Activated naive CD8-positive, alpha-beta T cell treated with anti-CD3 and anti-CD28 coated beads for 36 hours (primary cell): ENCODE measurements around the gene GOLGA6L4. TPM values are rescaled to one million over a fixed set of nuclear protein-coding genes. Genes with fewer than 3 reads are reported as not detected.
"Not testable (repeated sequence)": the region's sequence is repeated elsewhere in the genome, so short reads cannot be mapped to it uniquely, and the experiment has no call there.

ENCODE experiments used
- DNase-seq: peaks from one replicate; pipeline ENCODE4 v3.0.0; 2021
- H3K27ac Mint-ChIP-seq: one replicate; pipeline ENCODE4 v1.8.0; 2022; ENCODE audit warnings: mild to moderate bottlenecking, moderate library complexity, mixed read lengths
- H3K27me3 Mint-ChIP-seq: one replicate; pipeline ENCODE4 v1.8.0; 2022; ENCODE audit warnings: mild to moderate bottlenecking, mixed read lengths
- H3K36me3 Mint-ChIP-seq: one replicate; pipeline ENCODE4 v1.8.0; 2021; ENCODE audit warnings: mild to moderate bottlenecking, mixed read lengths
- H3K4me1 Mint-ChIP-seq: one replicate; pipeline ENCODE4 v1.8.0; 2021; ENCODE audit warnings: mixed read lengths
- H3K4me3 Mint-ChIP-seq: one replicate; pipeline ENCODE4 v1.8.0; 2022; ENCODE audit warnings: mild to moderate bottlenecking, moderate library complexity, mixed read lengths
- H3K9me3 Mint-ChIP-seq: one replicate; pipeline ENCODE4 v1.8.0; 2022; ENCODE audit warnings: mixed read lengths
- total RNA-seq, 2 experiments: library from RNA; stranded (reverse); gene quantifications; one replicate each; pipeline ENCODE4 v1.2.3, GENCODE V29; 2021

GOLGA6L4 gene, protein sequence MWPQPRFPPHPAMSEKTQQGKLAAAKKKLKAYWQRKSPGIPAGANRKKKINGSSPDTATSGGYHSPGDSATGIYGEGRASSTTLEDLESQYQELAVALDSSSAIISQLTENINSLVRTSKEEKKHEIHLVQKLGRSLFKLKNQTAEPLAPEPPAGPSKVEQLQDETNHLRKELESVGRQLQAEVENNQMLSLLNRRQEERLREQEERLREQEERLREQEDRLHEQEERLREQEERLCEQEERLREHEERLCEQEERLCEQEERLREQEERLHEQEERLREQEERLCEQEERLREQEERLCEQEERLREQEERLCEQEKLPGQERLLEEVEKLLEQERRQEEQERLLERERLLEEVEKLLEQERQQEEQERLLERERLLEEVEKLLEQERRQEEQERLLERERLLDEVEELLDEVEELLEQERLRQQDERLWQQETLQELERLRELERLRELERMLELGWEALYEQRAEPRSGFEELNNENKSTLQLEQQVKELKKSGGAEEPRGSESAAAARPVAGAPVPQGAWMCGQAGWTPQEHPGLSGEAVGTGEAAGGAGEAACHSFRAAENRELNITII
- total RNA-seq: under 1 TPM; 0.66 to 0.86 TPM

DNA sequence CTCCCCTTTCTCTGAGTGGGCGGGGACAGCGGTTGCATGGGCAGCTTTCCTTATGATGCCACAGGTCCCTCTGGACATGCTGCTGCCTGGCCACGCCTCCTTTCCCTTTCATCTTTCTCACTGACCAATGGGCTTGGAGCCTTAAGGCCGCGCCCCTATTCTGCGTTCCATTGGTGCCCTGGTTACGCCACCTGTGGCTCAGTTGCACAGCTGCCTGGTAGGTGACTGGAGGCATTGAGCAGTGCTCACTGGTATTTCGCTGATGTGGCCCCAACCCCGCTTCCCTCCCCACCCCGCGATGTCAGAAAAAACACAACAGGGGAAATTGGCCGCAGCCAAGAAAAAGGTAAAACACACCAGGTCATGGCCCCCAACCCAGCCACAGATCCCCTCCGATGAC lies at the start of gene GOLGA6L4:
Gene GOLGA6L4 (plus strand): TSS at position 201 of the 400 bp plus-strand sequence. CDS start 62 bp downstream, at position 263.
- not testable (repeated sequence) for H3K9me3 Mint-ChIP-seq, H3K27me3 Mint-ChIP-seq, H3K36me3 Mint-ChIP-seq, H3K27ac Mint-ChIP-seq, DNase-seq, H3K4me1 Mint-ChIP-seq, H3K4me3 Mint-ChIP-seq

DNA sequence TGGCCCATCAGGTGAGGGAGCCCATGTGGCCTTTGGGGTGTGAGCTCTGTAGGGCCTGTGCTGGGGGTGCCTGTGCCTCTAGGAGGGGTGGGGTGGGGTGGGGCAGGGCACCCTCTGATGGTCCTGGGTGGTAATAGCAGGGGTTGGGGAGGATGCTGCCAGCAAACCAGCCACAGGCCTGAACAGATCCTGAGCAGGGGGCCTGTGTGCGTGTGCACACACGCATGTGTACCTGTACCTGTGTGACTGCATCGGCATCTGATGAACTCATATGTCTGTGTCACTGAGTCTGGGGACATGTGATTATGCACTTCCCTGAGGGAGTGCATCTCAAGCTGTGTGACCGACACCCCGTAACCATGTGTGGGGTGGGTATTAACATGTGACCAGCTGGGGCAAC lies 42.6 kb upstream of the GOLGA6L4 start:
- H3K27ac Mint-ChIP-seq, H3K36me3 Mint-ChIP-seq, DNase-seq, H3K9me3 Mint-ChIP-seq, H3K27me3 Mint-ChIP-seq, H3K4me1 Mint-ChIP-seq, H3K4me3 Mint-ChIP-seq: not testable (repeated sequence)

DNA sequence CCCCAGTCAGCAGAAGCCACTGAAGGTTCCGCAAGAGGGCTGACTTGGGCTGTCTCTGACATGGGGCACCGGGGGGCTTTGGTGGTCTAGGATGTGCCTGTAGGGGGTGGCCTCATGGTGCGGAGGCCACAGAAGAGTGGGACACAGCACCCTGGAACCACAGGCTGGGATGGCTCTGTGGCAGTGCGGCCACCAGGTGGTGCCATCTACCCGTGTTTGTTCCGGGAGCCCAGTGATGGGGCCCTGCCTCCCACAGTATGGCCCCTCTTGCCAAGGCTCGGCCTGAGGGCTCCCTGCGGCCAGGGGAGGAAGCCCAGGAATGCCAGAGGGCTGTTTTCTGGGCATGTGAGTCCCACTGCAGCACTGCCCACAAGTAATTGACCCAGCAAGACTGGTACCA lies 40.0 kb upstream of the GOLGA6L4 start:
- H3K36me3 Mint-ChIP-seq, H3K4me3 Mint-ChIP-seq, H3K27me3 Mint-ChIP-seq, H3K27ac Mint-ChIP-seq, H3K4me1 Mint-ChIP-seq, DNase-seq, H3K9me3 Mint-ChIP-seq: not testable (repeated sequence)

DNA sequence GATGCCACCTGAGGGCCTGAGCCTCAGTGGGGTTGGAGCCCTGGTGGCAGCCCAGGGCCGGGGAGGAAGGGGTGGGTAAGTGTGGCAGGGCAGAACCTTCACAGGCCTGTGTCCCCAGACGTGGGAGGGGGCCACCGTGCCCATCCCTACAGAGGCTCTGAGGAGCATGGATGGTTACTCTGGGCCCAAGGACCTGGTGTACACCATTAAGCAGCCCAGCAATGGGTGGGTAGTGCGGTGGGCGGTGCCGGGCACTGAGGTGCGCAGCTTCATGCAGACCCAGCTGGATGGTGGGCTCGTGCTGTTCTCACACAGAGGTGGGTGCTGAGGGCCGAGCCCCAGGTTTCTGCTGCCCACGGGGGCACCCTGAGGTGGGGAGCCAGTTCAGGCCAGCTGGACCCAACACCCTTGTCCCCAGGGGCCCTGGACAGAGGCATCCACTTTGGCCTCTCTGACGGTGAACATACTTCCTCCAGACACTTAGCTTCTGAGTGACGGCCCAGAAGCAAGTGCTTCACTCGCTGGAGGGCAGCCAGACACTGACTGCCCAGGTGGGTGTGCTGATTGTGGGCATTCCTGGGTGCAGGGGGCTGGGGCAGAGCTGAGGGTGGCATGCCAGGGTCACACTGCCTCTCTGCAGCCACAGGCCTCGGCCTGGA lies 38.9 kb upstream of the GOLGA6L4 start:
- H3K27me3 Mint-ChIP-seq, DNase-seq, H3K9me3 Mint-ChIP-seq, H3K4me3 Mint-ChIP-seq, H3K27ac Mint-ChIP-seq, H3K36me3 Mint-ChIP-seq, H3K4me1 Mint-ChIP-seq: not testable (repeated sequence)

DNA sequence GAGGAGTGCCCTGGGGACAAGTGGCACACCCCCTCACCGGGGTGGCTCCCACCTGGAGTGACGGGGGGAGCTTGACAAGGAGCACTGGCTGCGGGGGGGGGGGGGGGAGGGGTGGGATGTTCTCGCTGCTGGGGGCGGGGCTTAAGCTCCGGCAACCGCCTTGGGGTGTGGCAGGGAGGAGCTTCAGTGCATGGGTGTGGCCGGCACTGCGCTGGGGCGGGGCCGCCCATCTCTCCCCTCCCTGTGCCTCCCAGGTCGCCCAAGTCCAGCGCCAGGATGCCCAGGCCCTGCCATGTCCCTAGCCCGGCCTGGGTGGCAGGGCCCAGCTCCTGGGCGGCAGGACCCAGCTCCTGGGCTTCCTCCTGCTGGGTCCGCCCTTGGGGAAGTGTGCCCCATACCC lies 35.7 kb upstream of the GOLGA6L4 start:
- not testable (repeated sequence) for H3K27me3 Mint-ChIP-seq, H3K4me1 Mint-ChIP-seq, H3K4me3 Mint-ChIP-seq, H3K27ac Mint-ChIP-seq, DNase-seq, H3K9me3 Mint-ChIP-seq, H3K36me3 Mint-ChIP-seq

DNA sequence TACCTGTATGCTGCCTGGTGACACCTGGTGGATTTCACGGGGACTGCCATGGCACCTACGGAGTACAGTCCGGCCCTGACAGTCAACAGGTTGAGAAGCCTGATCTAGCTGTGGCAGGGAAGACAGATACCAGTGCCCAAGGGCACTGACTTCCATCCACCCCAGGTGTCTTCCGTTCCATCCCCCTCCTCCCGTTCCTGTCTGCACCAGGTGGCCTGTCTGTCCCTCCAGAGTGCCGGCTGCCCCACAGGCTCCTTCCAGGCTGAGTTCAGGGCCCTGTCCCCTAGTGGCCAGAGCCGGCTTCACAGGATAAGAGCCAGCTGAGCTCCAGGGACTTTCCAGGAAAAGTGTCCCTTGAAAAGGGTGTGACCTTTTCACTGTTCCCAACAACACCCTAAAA lies 10.9 kb downstream of the GOLGA6L4 start:
- not testable (repeated sequence) for H3K27me3 Mint-ChIP-seq, H3K4me1 Mint-ChIP-seq, H3K36me3 Mint-ChIP-seq, H3K9me3 Mint-ChIP-seq, H3K27ac Mint-ChIP-seq
- H3K4me3 Mint-ChIP-seq: peak overlapping the region; percentile 53
- DNase-seq: peak; percentile 3
